ENCODE measurements around the gene DCTN4. TPM values are rescaled to one million over a fixed set of nuclear protein-coding genes. Genes with fewer than 3 reads are reported as not detected.

Gene DCTN4
- total RNA-seq, 2 experiments from 2014 or later: 12.6 to 22.4 TPM

DNA sequence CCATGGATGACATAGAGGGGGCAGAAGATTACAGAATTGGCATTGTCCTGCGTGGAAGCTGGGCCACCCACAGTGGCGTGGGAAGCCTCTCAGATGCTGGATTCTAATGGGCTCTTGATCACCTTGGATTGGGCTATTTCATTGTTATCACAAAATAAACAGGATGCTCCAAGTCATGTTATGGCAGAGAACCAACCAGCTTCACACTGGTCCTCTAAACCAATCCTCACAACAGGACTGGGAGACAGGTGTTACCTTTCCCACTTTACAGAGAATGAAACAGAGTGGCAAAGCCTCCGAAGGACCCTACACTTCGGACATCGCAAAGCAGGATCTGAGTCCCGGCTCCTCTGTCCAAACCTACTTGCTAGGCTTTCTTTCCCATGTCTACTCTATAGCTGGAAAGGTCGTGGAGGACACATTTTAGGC, 19.3 kb upstream of the DCTN4 start:
- DNase-seq (ENCODE audit: low spot score): no peak
- Histone ChIP-seq H3K4me1 (ENCODE audit: insufficient read depth, low read length, poor library complexity, severe bottlenecking) (no peaks in the 10 kb centered on the region), H3K79me2 (ENCODE audit: insufficient read depth, low read depth, low read length) (no peaks in the 10 kb centered on the region), H3K9me2 (ENCODE audit: insufficient read depth, low read length) (no peaks in the 10 kb centered on the region), H3K4me2 (ENCODE audit: low read length) (no peak overlapping the region), H3K36me3 (ENCODE audit: insufficient read depth, low read length) (no peaks in the 10 kb centered on the region), H4K20me1 (ENCODE audit: insufficient read depth, low read length) (no peaks in the 10 kb centered on the region), H3K9me3 (ENCODE audit: low read length) (no peaks in the 10 kb centered on the region), H3K4me3 (ENCODE audit: low read depth, low read length, poor library complexity, severe bottlenecking) (no peak overlapping the region), H2AFZ (ENCODE audit: low read length) (no peak overlapping the region), H3K27ac (ENCODE audit: low read depth, low read length, poor library complexity, severe bottlenecking) (no peak overlapping the region)
- intact Hi-C loops (cut with micrococcal nuclease; ENCODE audit: unreplicated experiment): no loop called here
- ChIA-PET POLR2A (no interaction called here), CTCF (ENCODE audit: unreplicated experiment) (no interaction called here)
- no TSS peak for BruUV-seq (replicated peaks)
- TF ChIP-seq CTCF (conservative IDR thresholded peaks at IDR 0.05; ENCODE audit: low read length): no peak
- TF ChIP-seq EZH2phosphoT487 (IDR thresholded peaks at IDR 0.05; ENCODE audit: borderline replicate concordance, low read depth, low read length): no peak

DNA sequence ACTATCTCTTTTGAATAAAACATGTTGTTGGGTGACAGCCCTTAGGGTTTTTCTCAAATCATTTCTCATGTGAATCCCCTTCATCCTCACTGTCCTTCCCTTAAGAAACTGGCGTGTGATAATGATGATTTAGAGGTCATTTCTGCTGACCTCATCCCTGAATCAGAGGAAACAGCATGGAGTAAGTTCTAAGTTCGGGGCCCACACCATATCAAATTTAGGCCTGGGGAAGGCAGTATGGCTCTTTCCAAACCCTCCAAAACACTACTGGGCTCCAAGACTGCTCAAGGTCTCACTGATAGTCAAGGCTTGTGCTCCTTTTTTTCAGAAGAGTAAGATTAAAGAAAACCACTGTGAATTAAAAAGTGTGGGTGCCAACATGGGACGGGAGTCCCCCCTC, 18.9 kb upstream of the DCTN4 start:
- Histone ChIP-seq H3K9me3 (ENCODE audit: low read length) (no peaks in the 10 kb centered on the region), H2AFZ (ENCODE audit: low read length) (no peak overlapping the region), H3K36me3 (ENCODE audit: insufficient read depth, low read length) (no peaks in the 10 kb centered on the region), H4K20me1 (ENCODE audit: insufficient read depth, low read length) (no peaks in the 10 kb centered on the region), H3K4me2 (ENCODE audit: low read length) (no peak overlapping the region), H3K27ac (ENCODE audit: low read depth, low read length, poor library complexity, severe bottlenecking) (no peak overlapping the region), H3K9me2 (ENCODE audit: insufficient read depth, low read length) (no peaks in the 10 kb centered on the region), H3K4me3 (ENCODE audit: low read depth, low read length, poor library complexity, severe bottlenecking) (no peak overlapping the region), H3K4me1 (ENCODE audit: insufficient read depth, low read length, poor library complexity, severe bottlenecking) (no peaks in the 10 kb centered on the region), H3K79me2 (ENCODE audit: insufficient read depth, low read depth, low read length) (no peaks in the 10 kb centered on the region)
- CTCF ChIA-PET (ENCODE audit: unreplicated experiment): no interaction called here
- BruUV-seq (replicated peaks): no TSS peak
- POLR2A ChIA-PET: no interaction called here
- intact Hi-C loops (cut with micrococcal nuclease; ENCODE audit: unreplicated experiment): no loop called here
- TF ChIP-seq EZH2phosphoT487 (IDR thresholded peaks at IDR 0.05; ENCODE audit: borderline replicate concordance, low read depth, low read length): no peak
- no peak for TF ChIP-seq CTCF (conservative IDR thresholded peaks at IDR 0.05; ENCODE audit: low read length)
- no peak for DNase-seq (ENCODE audit: low spot score)

DNA sequence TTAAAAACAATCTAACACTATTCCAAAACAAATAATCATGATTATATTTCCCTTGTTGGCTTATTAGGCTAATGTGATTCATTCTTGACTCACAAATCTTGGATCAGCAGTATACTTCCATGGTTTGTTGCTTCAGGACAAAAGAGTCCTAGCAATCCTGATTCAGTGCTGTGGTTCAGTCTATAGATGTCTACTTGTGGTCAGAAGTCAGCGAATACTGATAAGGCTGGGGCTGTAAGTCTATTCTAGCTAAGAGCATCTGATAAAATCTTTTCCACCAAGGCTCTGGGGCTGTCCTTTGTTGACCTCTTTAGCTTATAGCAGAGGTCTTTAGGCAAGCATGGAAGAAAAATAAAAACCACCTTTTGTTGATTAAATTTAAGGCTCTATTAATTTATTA, 15.3 kb upstream of the DCTN4 start:
- TF ChIP-seq CTCF (conservative IDR thresholded peaks at IDR 0.05; ENCODE audit: low read length) (no peak), EZH2phosphoT487 (IDR thresholded peaks at IDR 0.05; ENCODE audit: borderline replicate concordance, low read depth, low read length) (no peak)
- intact Hi-C loops (cut with micrococcal nuclease; ENCODE audit: unreplicated experiment): no loop called here
- POLR2A ChIA-PET: no interaction called here

More for the DNA sequence above, 15.3 kb upstream of the DCTN4 start:
- BruUV-seq (replicated peaks): no TSS peak
- DNase-seq (ENCODE audit: low spot score): no peak
- H3K79me2 ChIP-seq (ENCODE audit: insufficient read depth, low read depth, low read length): no peaks in the 10 kb centered on the region
- H2AFZ ChIP-seq (ENCODE audit: low read length): no peak overlapping the region
- H3K9me2 ChIP-seq (ENCODE audit: insufficient read depth, low read length): no peaks in the 10 kb centered on the region
- no peak overlapping the region for H3K27ac ChIP-seq (ENCODE audit: low read depth, low read length, poor library complexity, severe bottlenecking)
- no peaks in the 10 kb centered on the region for H3K36me3 ChIP-seq (ENCODE audit: insufficient read depth, low read length)
- H3K9me3 ChIP-seq (ENCODE audit: low read length): no peaks in the 10 kb centered on the region
- H3K4me2 ChIP-seq (ENCODE audit: low read length): no peak overlapping the region
- CTCF ChIA-PET (ENCODE audit: unreplicated experiment): no interaction called here
- H3K4me3 ChIP-seq (ENCODE audit: low read depth, low read length, poor library complexity, severe bottlenecking): no peak overlapping the region
- no peaks in the 10 kb centered on the region for H3K4me1 ChIP-seq (ENCODE audit: insufficient read depth, low read length, poor library complexity, severe bottlenecking)
- H4K20me1 ChIP-seq (ENCODE audit: insufficient read depth, low read length): no peaks in the 10 kb centered on the region
